CD4-positive, alpha-beta T cell (primary cell): ENCODE results near the gene FASN. TPM values are rescaled to one million over a fixed set of nuclear protein-coding genes. Genes with fewer than 3 reads are reported as not detected.

Source experiments
- ATAC-seq: fragments of 200-7000 bp; cut with Tn5 transposase; one replicate; pipeline ENCODE4 v1.10.0; 2022; ENCODE audit warnings: mild to moderate bottlenecking; ENCODE audit not compliant: poor library complexity
- CTCF ChIA-PET: fragments of 350-600 bp; sonication (Branson Sonifier 250); formaldehyde crosslinking; loops from one replicate; lab custom pipeline; 2021; ENCODE audit warnings: antibody characterized with exemption, inconsistent platforms; lab: Charles Lee
- POLR2A ChIA-PET: fragments of 350-600 bp; sonication (Branson Sonifier 250); formaldehyde crosslinking; loops from one replicate; lab custom pipeline; 2021; ENCODE audit warnings: antibody characterized with exemption, inconsistent platforms; lab: Charles Lee
- DNase-seq, 14 experiments: peaks; one replicate each; pipeline ENCODE4 v3.0.0-alpha.2; 2013 to 2020; ENCODE audit warnings: mixed read lengths in 2 of 14
- H3K27ac ChIP-seq, 2 donors: one replicate each; pipeline versions ENCODE4 v1.5.1 to v1.7.0; 2013; ENCODE audit warnings: low read length in 2 of 2, low read depth in 1 of 2, mild to moderate bottlenecking in 1 of 2
- H3K27me3 ChIP-seq, 2 experiments: 1 replicate in 1 of 2; 2 replicates in 1 of 2; pipeline versions ENCODE4 v1.6.1 to v1.7.0; 2013; ENCODE audit warnings: low read length in 2 of 2, control low read depth in 1 of 2, mild to moderate bottlenecking in 1 of 2, moderate library complexity in 1 of 2; ENCODE audit not compliant: insufficient read depth in 2 of 2, control insufficient read depth in 1 of 2
- H3K36me3 ChIP-seq: one replicate; pipeline ENCODE4 v1.6.1; 2013; ENCODE audit warnings: low read length, control low read depth; ENCODE audit not compliant: insufficient read depth
- H3K4me1 ChIP-seq: one replicate; pipeline ENCODE4 v1.6.1; 2013; ENCODE audit warnings: low read length, control low read depth; ENCODE audit not compliant: insufficient read depth
- H3K4me3 ChIP-seq: one replicate; pipeline ENCODE4 v1.5.1; 2013; ENCODE audit warnings: mild to moderate bottlenecking, low read length, moderate library complexity
- H3K9me3 ChIP-seq, 2 experiments: 1 replicate in 1 of 2; 2 replicates in 1 of 2; pipeline versions ENCODE4 v1.6.1 to v1.7.0; 2013; ENCODE audit warnings: low read length in 2 of 2, mild to moderate bottlenecking in 2 of 2, control low read depth in 1 of 2, moderate library complexity in 1 of 2; ENCODE audit not compliant: control insufficient read depth in 1 of 2, insufficient read depth in 1 of 2
- H3K27ac Mint-ChIP-seq: one replicate; pipeline ENCODE4 v1.8.0; 2020; ENCODE audit warnings: mixed read lengths
- H3K27me3 Mint-ChIP-seq: one replicate; pipeline ENCODE4 v1.8.0; 2021; ENCODE audit warnings: mixed read lengths
- H3K36me3 Mint-ChIP-seq: one replicate; pipeline ENCODE4 v1.8.0; 2021; ENCODE audit warnings: low read depth, mixed read lengths
- H3K4me1 Mint-ChIP-seq: one replicate; pipeline ENCODE4 v1.8.0; 2021; ENCODE audit warnings: low read depth, mixed read lengths
- H3K4me3 Mint-ChIP-seq: one replicate; pipeline ENCODE4 v1.8.0; 2020; ENCODE audit warnings: mild to moderate bottlenecking, mixed read lengths
- H3K9me3 Mint-ChIP-seq: one replicate; pipeline ENCODE4 v1.8.0; 2020; ENCODE audit warnings: mixed read lengths
- CTCF ChIP-seq: fragments of 200-600 bp; IDR thresholded peaks from one replicate; pipeline ENCODE4 v1.8.0; 2022; ENCODE audit warnings: antibody characterized with exemption, mild to moderate bottlenecking
- intact Hi-C, 2 experiments: fragments of 100-400 bp; cut with DNase I in 1 of 2; cut with micrococcal nuclease in 1 of 2; formaldehyde crosslinking; loops; one replicate each; pipeline versions ENCODE4 v1.15.1 to v1.9.0; 2023 to 2025; cut with DNase I, micrococcal nuclease
- total RNA-seq, 174 experiments: library from RNA in 2 of 174; stranded (reverse) in 2 of 174; gene quantifications; one replicate each; pipeline ENCODE4 v1.2.3 and lab custom pipeline; 2021 to 2026

Gene FASN
- total RNA-seq, 2 experiments from 2014 or later = 168 to 174 TPM

DNA sequence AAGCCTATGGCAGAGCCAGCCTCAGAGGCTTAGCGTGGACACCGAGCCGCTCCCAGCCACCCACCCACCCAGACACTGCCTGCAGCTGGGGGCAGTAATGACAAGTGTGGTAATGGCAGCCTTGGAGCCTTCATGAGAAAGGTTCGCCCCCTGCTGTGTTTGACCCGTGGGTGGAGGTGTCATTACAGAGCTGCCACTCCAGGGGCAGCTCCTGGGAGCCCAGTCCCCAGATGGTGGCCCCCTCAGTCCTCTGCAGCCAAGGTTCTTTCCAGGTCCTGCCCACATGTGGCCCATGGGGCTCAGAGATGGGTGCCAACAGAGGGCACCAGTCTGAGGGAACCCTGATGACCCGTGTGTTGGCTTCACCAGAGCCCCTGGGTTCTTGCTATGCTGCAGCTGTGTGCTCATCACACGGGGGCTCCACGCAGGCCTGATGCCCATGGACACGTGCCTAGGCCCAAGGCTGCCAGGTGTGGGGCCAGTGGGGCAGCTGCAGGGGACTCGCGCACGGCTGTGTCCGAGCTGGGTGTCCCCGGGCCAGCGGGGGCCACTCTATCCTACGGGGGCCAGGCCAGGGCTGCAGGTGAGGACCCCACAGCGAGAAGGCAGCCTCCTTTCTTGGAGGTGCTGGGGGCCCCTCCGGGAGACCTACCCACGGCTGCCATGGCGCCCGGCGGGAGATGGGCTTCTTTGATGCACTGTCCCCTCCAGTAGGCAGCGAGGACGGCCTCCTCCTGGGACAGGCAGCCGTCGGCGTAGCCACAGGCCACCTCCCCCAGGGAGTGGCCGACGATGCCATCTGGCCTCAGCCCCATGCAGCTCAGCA is 8.1 kb downstream of the FASN start:
- no peak overlapping the region for H3K27ac Mint-ChIP-seq
- no peak overlapping the region for H3K4me3 Mint-ChIP-seq
- H3K4me1 Mint-ChIP-seq = no peaks in the 10 kb centered on the region
- Histone ChIP-seq H3K4me1 (no peaks in the 10 kb centered on the region), H3K36me3 (peaks cover 90% of the 10 kb centered on the region), H3K27me3 (no peaks in the 10 kb centered on the region), H3K4me3 (no peak overlapping the region), H3K9me3 (no peaks in the 10 kb centered on the region), H3K27ac (no peak overlapping the region)
- peaks cover 17% of the 10 kb centered on the region for H3K36me3 Mint-ChIP-seq
- no peak for TF ChIP-seq CTCF
- ChIA-PET CTCF (no interaction called here), POLR2A (no interaction called here)
- DNase-seq (peak in 1 of 14 experiments; percentile 7), ATAC-seq (no peak)
- H3K27me3 Mint-ChIP-seq = no peaks in the 10 kb centered on the region
- intact Hi-C loops = loop anchor here in 1 of 2 experiments (10.0 kb wide), 1 partner anchor 1985 kb away; the partner anchor contains the start of gene GAA
- H3K9me3 Mint-ChIP-seq = no peaks in the 10 kb centered on the region

GRCh38 chr17:82088838-82089722 is 9.0 kb downstream of the FASN start:
- Mint-ChIP-seq H3K27me3 (no peaks in the 10 kb centered on the region), H3K36me3 (peaks cover 21% of the 10 kb centered on the region), H3K27ac (no peak overlapping the region), H3K9me3 (no peaks in the 10 kb centered on the region), H3K4me1 (no peaks in the 10 kb centered on the region), H3K4me3 (no peak overlapping the region)
- ATAC-seq (no peak), DNase-seq (peak in 1 of 14 experiments; percentile 8)
- no peak for TF ChIP-seq CTCF
- intact Hi-C loops = no loop called here
- H3K36me3 ChIP-seq = peaks cover 94% of the 10 kb centered on the region
- no peaks in the 10 kb centered on the region for H3K27me3 ChIP-seq
- no peaks in the 10 kb centered on the region for H3K4me1 ChIP-seq
- no peak overlapping the region for H3K27ac ChIP-seq
- no peak overlapping the region for H3K4me3 ChIP-seq
- H3K9me3 ChIP-seq = no peaks in the 10 kb centered on the region
- POLR2A ChIA-PET = no interaction called here
- CTCF ChIA-PET = no interaction called here

- ChIA-PET CTCF (no interaction called here), POLR2A (no interaction called here)
- TF ChIP-seq CTCF = no peak
- Mint-ChIP-seq H3K4me3 (no peak overlapping the region), H3K36me3 (peaks cover 24% of the 10 kb centered on the region), H3K4me1 (no peaks in the 10 kb centered on the region), H3K9me3 (no peaks in the 10 kb centered on the region), H3K27ac (peak overlapping the region; percentile 49), H3K27me3 (no peaks in the 10 kb centered on the region)
- peaks cover 92% of the 10 kb centered on the region for H3K36me3 ChIP-seq
- H3K4me1 ChIP-seq = no peaks in the 10 kb centered on the region
- intact Hi-C loops = no loop called here
- ATAC-seq (no peak), DNase-seq (peak in 2 of 14 experiments; percentile 0 to 6)
- no peak overlapping the region for H3K4me3 ChIP-seq
- H3K9me3 ChIP-seq = no peaks in the 10 kb centered on the region
- no peaks in the 10 kb centered on the region for H3K27me3 ChIP-seq
- H3K27ac ChIP-seq = no peak overlapping the region
Measured at GRCh38 chr17:82087961-82088837, 9.8 kb downstream of the FASN start.
